Body of pancreas (tissue), 4 donors: ENCODE results near the gene C11orf52. TPM values are rescaled to one million over a fixed set of nuclear protein-coding genes. Genes with fewer than 3 reads are reported as not detected.

ENCODE experiments used
- ATAC-seq: fragments of 150-250 bp; one replicate; pipeline ENCODE4 v1.9.1; 2016
- DNase-seq, 4 donors: peaks; one replicate each; pipeline ENCODE4 v3.0.0-alpha.2; 2019
- H3K27ac ChIP-seq, 4 donors: fragments of 200-600 bp; sonication (generic); 1 replicate in 3 of 4; 2 replicates in 1 of 4; pipeline versions ENCODE4 v1.5.1 to v1.6.1; 2016 to 2019; ENCODE audit warnings: mild to moderate bottlenecking in 1 of 4, mixed read lengths in 1 of 4, moderate library complexity in 1 of 4
- H3K27me3 ChIP-seq, 2 donors: fragments of 200-600 bp; sonication (generic); one replicate each; pipeline ENCODE4 v1.6.0; 2016; ENCODE audit warnings: mild to moderate bottlenecking in 1 of 2
- H3K36me3 ChIP-seq, 2 donors: fragments of 200-600 bp; sonication (generic); replicated peaks in 1 of 2; 2 replicates each; pipeline ENCODE4 v1.5.1; 2016; ENCODE audit warnings: low read depth in 2 of 2; ENCODE audit not compliant: insufficient read depth in 1 of 2
- H3K4me1 ChIP-seq: fragments of 200-600 bp; sonication (generic); one replicate; pipeline ENCODE4 v1.6.0; 2016
- H3K4me3 ChIP-seq, 2 donors: fragments of 200-600 bp; sonication (generic); 1 replicate in 1 of 2; 2 replicates in 1 of 2; pipeline ENCODE4 v1.5.1; 2016 to 2019
- H3K9me3 ChIP-seq, 3 donors: fragments of 200-600 bp; sonication (generic); 1 replicate in 2 of 3; 2 replicates in 1 of 3; pipeline ENCODE4 v1.5.1; 2016
- CTCF ChIP-seq, 7 experiments: fragments of 450-650 bp in 4 of 7; fragments of 200-600 bp in 3 of 7; sonication (generic) in 3 of 7; IDR thresholded peaks; one replicate each; pipeline ENCODE4 v1.5.1; 2016 to 2019; ENCODE audit warnings: antibody characterized with exemption in 7 of 7
- POLR2A ChIP-seq, 3 donors: fragments of 450-650 bp; IDR thresholded peaks; one replicate each; pipeline ENCODE4 v1.6.1; 2016; ENCODE audit warnings: antibody characterized with exemption in 3 of 3, mild to moderate bottlenecking in 2 of 3
- WGBS, 2 donors: methylation state at CpG; one replicate each; pipeline ENCODE4 v1.1.5; 2017; 5-methylcytosine and 5-hydroxymethylcytosine counted together
- intact Hi-C: fragments of 100-400 bp; cut with DNase I; formaldehyde crosslinking; loops from one replicate; pipeline ENCODE4 v1.15.1; 2023
- total RNA-seq, 2 donors: library from RNA; depleted of rRNA; stranded (reverse); fragments of >200 nt; gene quantifications; one replicate each; pipeline ENCODE4 v1.1.0, GENCODE V29; 2016

The C11orf52 gene
- total RNA-seq, 2 donors from 2014 or later: 4.6 to 14.8 TPM

GRCh38 chr11:111934306-111934705 is 15.6 kb downstream of the C11orf52 start:
- intact Hi-C loops: no loop called here
- H3K27ac ChIP-seq: no peak overlapping the region

DNA sequence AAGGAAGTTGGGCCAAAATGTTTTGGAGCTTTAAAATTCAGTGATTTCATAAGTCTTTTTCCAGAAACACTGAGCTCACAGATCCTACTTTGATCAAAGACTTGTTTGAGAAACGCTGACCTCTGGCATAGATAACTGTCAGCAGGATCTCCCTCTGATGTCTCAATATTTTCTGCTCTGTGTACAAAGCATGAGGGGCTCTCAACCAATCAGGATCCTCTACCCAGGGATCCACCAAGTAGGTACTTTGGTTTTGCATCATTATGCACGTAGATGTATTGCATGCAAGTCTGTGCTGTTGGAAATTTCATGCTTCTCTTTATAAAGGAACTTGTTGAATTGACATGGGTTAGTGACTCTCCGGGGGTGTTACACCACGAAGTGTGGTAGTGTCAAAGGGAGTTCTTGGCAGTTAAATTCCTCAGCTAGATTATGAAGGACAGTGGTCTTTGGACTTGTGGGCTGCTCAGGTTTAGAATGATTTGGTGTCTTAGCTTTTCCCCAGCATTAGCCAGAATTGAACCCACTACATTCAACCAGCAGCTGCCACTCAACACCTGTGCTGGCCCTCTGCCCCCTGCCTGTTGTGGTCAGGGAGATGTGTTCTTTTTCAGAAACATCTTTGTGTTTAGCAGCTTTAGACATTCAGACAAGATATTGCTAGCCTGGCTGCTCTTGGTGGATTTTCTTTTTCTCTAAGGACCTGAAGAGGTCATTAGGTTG is 16.8 kb downstream of the C11orf52 start:
- Histone ChIP-seq H3K9me3 (no peaks in the 10 kb centered on the region), H3K36me3 (no peaks in the 10 kb centered on the region), H3K4me3 (no peak overlapping the region), H3K27ac (no peak overlapping the region), H3K4me1 (peaks cover 14% of the 10 kb centered on the region), H3K27me3 (no peaks in the 10 kb centered on the region)
- TF ChIP-seq POLR2A (IDR thresholded peaks at IDR 0.05) (no peak), CTCF (IDR thresholded peaks at IDR 0.05) (no peak)
- intact Hi-C loops: loop anchor here (5.0 kb wide), 1 partner anchor 42 kb away; no protein-coding TSS in a partner anchor
- DNase-seq: no peak
- WGBS, 2 donors: 57 to 79% methylated on average over 4 of the region's 4 CpGs
- no peak for ATAC-seq

More at GRCh38 chr11:111934306-111934705, 15.6 kb downstream of the C11orf52 start:
- DNase-seq (no peak), ATAC-seq (no peak)
- H3K4me3 ChIP-seq: no peak overlapping the region
- peaks cover 14% of the 10 kb centered on the region for H3K4me1 ChIP-seq
- no peaks in the 10 kb centered on the region for H3K36me3 ChIP-seq
- H3K9me3 ChIP-seq: no peaks in the 10 kb centered on the region
- H3K27me3 ChIP-seq: no peaks in the 10 kb centered on the region
- 94 to 100% methylated on average over 1 of the region's 1 CpG for WGBS, 2 donors
- TF ChIP-seq CTCF (IDR thresholded peaks at IDR 0.05) (no peak), POLR2A (IDR thresholded peaks at IDR 0.05) (no peak)

- intact Hi-C loops: loop anchor here (5.0 kb wide), 1 partner anchor 41 kb away; no protein-coding TSS in a partner anchor
- WGBS, 2 donors: 23 to 37% methylated on average over 3 of the region's 3 CpGs
- ATAC-seq: no peak
- Histone ChIP-seq H3K4me1 (peaks cover 14% of the 10 kb centered on the region), H3K36me3 (no peaks in the 10 kb centered on the region), H3K27ac (no peak overlapping the region), H3K9me3 (no peaks in the 10 kb centered on the region), H3K4me3 (no peak overlapping the region), H3K27me3 (no peaks in the 10 kb centered on the region)
- TF ChIP-seq POLR2A (IDR thresholded peaks at IDR 0.05) (no peak), CTCF (IDR thresholded peaks at IDR 0.05) (no peak)
- DNase-seq: no peak
These were observed 17.4 kb downstream of the C11orf52 start for GRCh38 chr11:111936040-111936540.

- DNase-seq: no peak
- H3K4me1 ChIP-seq: peaks cover 14% of the 10 kb centered on the region
- peak overlapping the region; percentile 45 to 50 for H3K4me3 ChIP-seq
- ATAC-seq: no peak
- TF ChIP-seq CTCF (IDR thresholded peaks at IDR 0.05): no peak
- no peak for TF ChIP-seq POLR2A (IDR thresholded peaks at IDR 0.05)
- H3K27ac ChIP-seq: peak overlapping the region in 3 of 4 donors; percentile 40 to 56 (median 50)
- intact Hi-C loops: loop anchor here (5.0 kb wide), 1 partner anchor 40 kb away; no protein-coding TSS in a partner anchor
- WGBS, 2 donors: 13 to 15% methylated on average over 5 to 9 of the region's 9 CpGs
- no peaks in the 10 kb centered on the region for H3K27me3 ChIP-seq
- no peaks in the 10 kb centered on the region for H3K36me3 ChIP-seq
- no peaks in the 10 kb centered on the region for H3K9me3 ChIP-seq
These were observed 18.7 kb downstream of the C11orf52 start for GRCh38 chr11:111937461-111937769.
